Transverse colon (tissue), 4 donors: ENCODE measurements around the gene NCCRP1.

Source experiments
- CTCF ChIP-seq, 5 experiments: fragments of 200-600 bp in 3 of 5; fragments of 450-650 bp in 2 of 5; sonication (generic) in 3 of 5; IDR thresholded peaks; 1 replicate in 2 of 5; 2 replicates in 3 of 5; pipeline ENCODE4 v1.5.1; 2016 to 2017; ENCODE audit warnings: antibody characterized with exemption in 5 of 5, inconsistent platforms in 3 of 5, mild to moderate bottlenecking in 2 of 5, moderate library complexity in 1 of 5
- POLR2AphosphoS5 ChIP-seq, 3 donors: sonication (generic); formaldehyde crosslinking; IDR thresholded peaks; one replicate each; pipeline ENCODE4 v1.6.1; 2016; ENCODE audit warnings: antibody characterized with exemption in 3 of 3

GRCh38 chr19:39197808-39198207 lies 1.0 kb downstream of the NCCRP1 start:
- TF ChIP-seq POLR2AphosphoS5 (IDR thresholded peaks at IDR 0.05) (no peak), CTCF (IDR thresholded peaks at IDR 0.05) (no peak)
